CMK (cell line): ENCODE measurements around the gene ZC3H10.

ENCODE experiments used
- DNase-seq: peaks from one replicate; pipeline ENCODE4 v3.0.0-alpha.2; 2010; ENCODE audit warnings: low read depth

The ZC3H10 gene

GRCh38 chr12:56127888-56128669, 10.0 kb downstream of the ZC3H10 start, which contains the start of gene ESYT1:
ESYT1 (plus strand) TSS chr12:56128267; CDS start chr12:56128320, 53 bp downstream.
- DNase-seq = peak; percentile 98

- DNase-seq = no peak
Observed at GRCh38 chr12:56128670-56129205, 10.7 kb downstream of the ZC3H10 start.

GRCh38 chr12:56129206-56129941, 11.3 kb downstream of the ZC3H10 start:
- DNase-seq = peak; percentile 80

- no peak for DNase-seq
Observed at GRCh38 chr12:56129942-56130495, 12.0 kb downstream of the ZC3H10 start.

- DNase-seq = no peak
Observed at GRCh38 chr12:56130876-56131275, 12.8 kb downstream of the ZC3H10 start.

GRCh38 chr12:56134897-56135296, 16.8 kb downstream of the ZC3H10 start:
- DNase-seq = no peak

GRCh38 chr12:56137853-56138571, 19.9 kb downstream of the ZC3H10 start:
- DNase-seq = no peak

GRCh38 chr12:56141946-56142784, 24.1 kb downstream of the ZC3H10 start:
- DNase-seq = no peak

- no peak for DNase-seq
Observed at GRCh38 chr12:56143217-56143616, 25.2 kb downstream of the ZC3H10 start.

GRCh38 chr12:56143870-56144269, 25.8 kb downstream of the ZC3H10 start:
- DNase-seq = no peak

GRCh38 chr12:56145217-56145616, 27.2 kb downstream of the ZC3H10 start:
- DNase-seq = no peak

- DNase-seq = no peak
Observed at GRCh38 chr12:56146492-56147460, 28.7 kb downstream of the ZC3H10 start.

GRCh38 chr12:56150563-56150962, 32.5 kb downstream of the ZC3H10 start:
- no peak for DNase-seq

- no peak for DNase-seq
Observed at GRCh38 chr12:56151672-56152131, 33.6 kb downstream of the ZC3H10 start.

- peak; percentile 64 for DNase-seq
Observed at GRCh38 chr12:56152132-56152755, 34.2 kb downstream of the ZC3H10 start, which contains the start of gene MYL6B. MYL6B (plus strand) TSS chr12:56152587; CDS start chr12:56153919, 1,332 bp downstream.

- no peak for DNase-seq
Observed at GRCh38 chr12:56152756-56153677, 35.0 kb downstream of the ZC3H10 start.

- no peak for DNase-seq
Observed at GRCh38 chr12:56153678-56154065, 35.6 kb downstream of the ZC3H10 start.

- no peak for DNase-seq
Observed at GRCh38 chr12:56154246-56154771, 36.2 kb downstream of the ZC3H10 start.
